K562 (cell line): ENCODE results near the gene KIF24. TPM values are rescaled to one million over a fixed set of nuclear protein-coding genes. Genes with fewer than 3 reads are reported as not detected.

Experiments used
- ATAC-seq: fragments of 200-7000 bp; cut with Tn5 transposase; 3 replicates; pipeline ENCODE4 v1.9.1; 2020; ENCODE audit warnings: moderate library complexity
- BruUV-seq: library from RNA; stranded (reverse); fragments of 400-500 nt; replicated peaks from 2 replicates; lab custom pipeline; 2021; lab: Mats Ljungman, UMichigan
- CTCF ChIA-PET: fragments of 300-600 bp; formaldehyde crosslinking; extraction: SDS; loops from one replicate; lab custom pipeline; 2021; ENCODE audit warnings: low intra/inter-chr PET ratio; lab: Yijun Ruan, JAX
- POLR2A ChIA-PET: fragments of 300-600, 350-650 bp; sonication (Branson Sonifier 250); formaldehyde crosslinking; extraction: SDS; loops from one replicate; lab custom pipeline; 2021; ENCODE audit warnings: antibody characterized with exemption, inconsistent platforms; lab: Yijun Ruan, JAX
- DNase-seq, 4 experiments: peaks; one replicate each; pipeline versions ENCODE4 v3.0.0 to v3.0.0-alpha.2; 2011 to 2018; ENCODE audit warnings: low spot score in 3 of 4, mixed read lengths in 3 of 4; ENCODE audit errors: extremely low read depth in 1 of 4
- FAIRE-seq: peaks from 2 replicates; lab custom pipeline; 2011; peaks lifted over from hg19 to GRCh38; lab: Jason Lieb, UNC
- H2AFZ ChIP-seq: 2 replicates; pipeline ENCODE4 v1.6.0; 2011; ENCODE audit warnings: low read depth, low read length, control low read depth, inconsistent platforms
- H3K27ac ChIP-seq: fragments of 200-600 bp; 3 replicates; pipeline ENCODE4 v1.8.0; 2011; ENCODE audit warnings: low read depth, mild to moderate bottlenecking, control low read depth, inconsistent platforms, low read length, moderate library complexity, mixed read lengths; ENCODE audit errors: extremely low read depth
- H3K27me3 ChIP-seq, 2 experiments: fragments of 300-600 bp in 1 of 2; 2 replicates in 1 of 2; 3 replicates in 1 of 2; pipeline versions ENCODE4 v1.6.0 to v1.8.0; 2011; ENCODE audit warnings: inconsistent platforms in 2 of 2, low read length in 2 of 2, mild to moderate bottlenecking in 1 of 2, mixed read lengths in 1 of 2, moderate library complexity in 1 of 2; ENCODE audit not compliant: control insufficient read depth in 2 of 2, insufficient read depth in 2 of 2
- H3K36me3 ChIP-seq: fragments of 300-600 bp; 3 replicates; pipeline ENCODE4 v1.8.0; 2011; ENCODE audit warnings: mild to moderate bottlenecking, low read length, inconsistent platforms; ENCODE audit not compliant: control insufficient read depth, insufficient read depth
- H3K4me1 ChIP-seq, 2 experiments: fragments of 200-600 bp in 1 of 2; replicated peaks in 1 of 2; 2 replicates in 1 of 2; 3 replicates in 1 of 2; pipeline versions ENCODE4 v1.5.1 to v1.8.0; 2011; ENCODE audit warnings: inconsistent platforms in 2 of 2, low read length in 2 of 2, mild to moderate bottlenecking in 1 of 2, mixed read lengths in 1 of 2, moderate library complexity in 1 of 2; ENCODE audit not compliant: control insufficient read depth in 2 of 2, insufficient read depth in 2 of 2
- H3K4me2 ChIP-seq: 2 replicates; pipeline ENCODE4 v1.6.1; 2011; ENCODE audit warnings: low read length, control low read depth, inconsistent platforms, mixed read lengths; ENCODE audit not compliant: insufficient read depth
- H3K4me3 ChIP-seq: fragments of 200-600 bp; sonication (generic), shearing (Covaris generic); 2 replicates; pipeline ENCODE4 v1.5.1; 2016; ENCODE audit warnings: control low read depth, inconsistent platforms
- H3K79me2 ChIP-seq: fragments of 200-600 bp; 3 replicates; pipeline ENCODE4 v1.8.0; 2011; ENCODE audit warnings: low read length, inconsistent platforms; ENCODE audit not compliant: control insufficient read depth, insufficient read depth
- H3K9ac ChIP-seq, 2 experiments: 2 replicates each; pipeline versions ENCODE4 v1.6.0 to v1.6.1; 2011; ENCODE audit warnings: low read depth in 2 of 2, low read length in 2 of 2, control low read depth in 1 of 2, inconsistent platforms in 1 of 2, mild to moderate bottlenecking in 1 of 2, mixed read lengths in 1 of 2; ENCODE audit not compliant: insufficient read depth in 1 of 2
- H3K9me1 ChIP-seq: one replicate; pipeline ENCODE4 v1.6.0; 2011; ENCODE audit warnings: inconsistent platforms, mild to moderate bottlenecking, low read length, moderate library complexity; ENCODE audit not compliant: control insufficient read depth, insufficient read depth
- H3K9me3 ChIP-seq: replicated peaks from 2 replicates; pipeline ENCODE4 v1.5.1; 2011; ENCODE audit warnings: low read depth, low read length, inconsistent platforms; ENCODE audit not compliant: control insufficient read depth, insufficient read depth
- H4K20me1 ChIP-seq: replicated peaks from 2 replicates; pipeline ENCODE4 v1.6.1; 2011; ENCODE audit warnings: low read length, inconsistent platforms, mixed read lengths; ENCODE audit not compliant: control insufficient read depth, insufficient read depth
- ARID3B ChIP-seq: fragments of 250-450 bp; sonication (Bioruptor Pico); IDR thresholded peaks from 2 replicates; pipeline ENCODE4 v1.4.0; 2020; ENCODE audit warnings: borderline replicate concordance
- EP400 ChIP-seq: fragments of 450-650 bp; IDR thresholded peaks from 2 replicates; pipeline ENCODE4 v1.6.1; 2017; ENCODE audit warnings: antibody characterized with exemption, mild to moderate bottlenecking, moderate library complexity
- GATA2 ChIP-seq: sonication (generic); formaldehyde crosslinking; IDR thresholded peaks from 2 replicates; pipeline ENCODE4 v1.4.0; 2020; ENCODE audit warnings: mild to moderate bottlenecking, missing genetic modification reagents
- HIVEP1 ChIP-seq: fragments of 250-450 bp; sonication (Bioruptor Pico); IDR thresholded peaks from 2 replicates; pipeline ENCODE4 v1.4.0; 2020; ENCODE audit warnings: mild to moderate bottlenecking
- HMG20B ChIP-seq: fragments of 250-450 bp; sonication (Bioruptor Pico); IDR thresholded peaks from 2 replicates; pipeline ENCODE4 v1.5.0; 2021; ENCODE audit warnings: mild to moderate bottlenecking
- NR2F6 ChIP-seq: fragments of 450-650 bp; formaldehyde crosslinking; IDR thresholded peaks from 2 replicates; pipeline ENCODE4 v1.4.0; 2020; ENCODE audit warnings: mild to moderate bottlenecking
- PPARD ChIP-seq: fragments of 250-450 bp; sonication (Bioruptor Pico); IDR thresholded peaks from 2 replicates; pipeline ENCODE4 v1.8.0; 2022; ENCODE audit warnings: inconsistent platforms, mild to moderate bottlenecking, moderate library complexity
- PRPF4 ChIP-seq: fragments of 200-400 bp; formaldehyde crosslinking; IDR thresholded peaks from one replicate; pipeline ENCODE4 v1.6.1; 2017; ENCODE audit warnings: low read length, low read depth, mild to moderate bottlenecking; ENCODE audit not compliant: insufficient read depth, poor library complexity, severe bottlenecking
- RBM22 ChIP-seq: fragments of 200-400 bp; formaldehyde crosslinking; IDR thresholded peaks from 2 replicates; pipeline ENCODE4 v1.6.1; 2018; ENCODE audit warnings: low read length, low read depth; ENCODE audit not compliant: poor library complexity, severe bottlenecking
- TAF7 ChIP-seq: fragments of 450-650 bp; IDR thresholded peaks from 2 replicates; pipeline ENCODE4 v1.6.1; 2016; ENCODE audit warnings: missing genetic modification characterization, missing compliant biosample characterization
- THRAP3 ChIP-seq: fragments of 450-650 bp; IDR thresholded peaks from 2 replicates; pipeline ENCODE4 v1.6.1; 2016; ENCODE audit warnings: mild to moderate bottlenecking, inconsistent platforms, borderline replicate concordance
- TSC22D4 ChIP-seq: fragments of 450-650 bp; IDR thresholded peaks from 2 replicates; pipeline ENCODE4 v1.6.1; 2016; ENCODE audit warnings: missing genetic modification characterization, missing biosample characterization, control low read depth
- USF1 ChIP-seq: sonication (generic); formaldehyde crosslinking; IDR thresholded peaks from 2 replicates; pipeline ENCODE4 v1.9.0; 2022; ENCODE audit warnings: mild to moderate bottlenecking, missing genetic modification reagents
- WGBS: fragments of 100-300 bp; shearing (Covaris generic); methylation state at CpG from one replicate; pipeline ENCODE4 v1.1.6; 2016; ENCODE audit warnings: low coverage, mixed read lengths; ENCODE audit not compliant: insufficient coverage; ENCODE audit errors: missing lambda C conversion rate; 5-methylcytosine and 5-hydroxymethylcytosine counted together
- in situ Hi-C: fragments of 300-500 bp; cut with MboI; formaldehyde crosslinking; loops from 4 replicates; pipeline ENCODE4 v1.15.0; 2018; ENCODE audit warnings: inconsistent platforms, mixed read lengths
- intact Hi-C: fragments of 100-400 bp; cut with micrococcal nuclease; formaldehyde crosslinking; loops from 2 replicates; pipeline ENCODE4 v1.14.2; 2022
- polyA plus RNA-seq, 8 experiments: library from polyadenylated mRNA; depleted of rRNA in 4 of 8; stranded (reverse) in 5 of 8; unstranded in 3 of 8; fragments of >200 nt; fragmentation: Nextera tagmentation in 2 of 8; fragmentation: Illumina TruSeq in 1 of 8; extraction: Ambion mirVana in 2 of 8; extraction: Trizol in 1 of 8; gene quantifications; 2 replicates each; pipeline versions ENCODE4 v1.2.1 to v1.2.3, GENCODE V29; 2011 to 2014; ENCODE audit warnings: inconsistent platforms in 1 of 8, missing spikeins in 1 of 8
- total RNA-seq, 7 experiments: library from RNA; depleted of rRNA in 6 of 7; stranded (reverse); fragments of >200 nt in 6 of 7; fragmentation: Illumina TruSeq in 2 of 7; extraction: Trizol in 2 of 7; gene quantifications; 2 replicates each; pipeline versions ENCODE4 v1.2.1 to v1.2.3, GENCODE V29; 2011 to 2021; ENCODE audit warnings: low replicate concordance in 1 of 7
- TF ChIP-seq, protein P1 (sequence below): fragments of 450-650 bp; formaldehyde crosslinking; IDR thresholded peaks from 2 replicates; pipeline ENCODE4 v1.4.0; 2020; ENCODE audit warnings: mild to moderate bottlenecking, moderate library complexity
- TF ChIP-seq, protein P2 (sequence below): fragments of 450-650 bp; IDR thresholded peaks from one replicate; pipeline ENCODE4 v1.6.1; 2018; ENCODE audit warnings: mild to moderate bottlenecking, moderate library complexity; ENCODE audit not compliant: partially characterized antibody

KIF24 gene
- total and polyA plus RNA-seq, 9 of the 15 experiments (the other 6 are each of a cell fraction or from before 2014, with no cell fraction given) = 0.63 to 5.8 (median 4.4) TPM

- TF ChIP-seq PPARD = 0 out of 2 replicates have a peak, but pooled peaks have one; percentile 39
- no peak for TF ChIP-seq THRAP3
- no peak for TF ChIP-seq HMG20B (CRISPR knock-in tag)
- no peak for TF ChIP-seq RBM22
Measured at GRCh38 chr9:34311499-34312185, 17.4 kb downstream of the KIF24 start (continued).

GRCh38 chr9:34310215-34310614, 18.9 kb downstream of the KIF24 start:
- Histone ChIP-seq H4K20me1 (no peaks in the 10 kb centered on the region), H3K79me2 (0 out of 3 replicates have a peak, but pooled peaks cover 2% of the 10 kb centered on the region), H3K36me3 (0 out of 3 replicates have a peak, but pooled peaks cover 4% of the 10 kb centered on the region), H3K4me1 (no peaks in the 10 kb centered on the region), H3K27me3 (no peaks in the 10 kb centered on the region), H3K9me3 (no peaks in the 10 kb centered on the region), H3K4me2 (no peak overlapping the region), H3K4me3 (no peak overlapping the region), H2AFZ (no peak overlapping the region), H3K9ac (no peak overlapping the region), H3K27ac (no peak overlapping the region), H3K9me1 (no peaks in the 10 kb centered on the region)
- ChIA-PET POLR2A (no interaction called here), CTCF (no interaction called here)
- in situ Hi-C loops = no loop called here
- WGBS = 100% methylated on average over 1 of the region's 1 CpG
- no peak for ATAC-seq
- FAIRE-seq = no peak
- intact Hi-C loops = no loop called here
- no TSS peak for BruUV-seq
- DNase-seq = no peak
- TF ChIP-seq PRPF4 (no peak), TSC22D4 (tag) (no peak), EP400 (no peak), ARID3B (no peak), TAF7 (tag) (no peak), NR2F6 (no peak), GATA2 (CRISPR knock-in tag) (no peak), USF1 (no peak), HIVEP1 (CRISPR knock-in tag) (no peak)
- TF ChIP-seq, protein P1, sequence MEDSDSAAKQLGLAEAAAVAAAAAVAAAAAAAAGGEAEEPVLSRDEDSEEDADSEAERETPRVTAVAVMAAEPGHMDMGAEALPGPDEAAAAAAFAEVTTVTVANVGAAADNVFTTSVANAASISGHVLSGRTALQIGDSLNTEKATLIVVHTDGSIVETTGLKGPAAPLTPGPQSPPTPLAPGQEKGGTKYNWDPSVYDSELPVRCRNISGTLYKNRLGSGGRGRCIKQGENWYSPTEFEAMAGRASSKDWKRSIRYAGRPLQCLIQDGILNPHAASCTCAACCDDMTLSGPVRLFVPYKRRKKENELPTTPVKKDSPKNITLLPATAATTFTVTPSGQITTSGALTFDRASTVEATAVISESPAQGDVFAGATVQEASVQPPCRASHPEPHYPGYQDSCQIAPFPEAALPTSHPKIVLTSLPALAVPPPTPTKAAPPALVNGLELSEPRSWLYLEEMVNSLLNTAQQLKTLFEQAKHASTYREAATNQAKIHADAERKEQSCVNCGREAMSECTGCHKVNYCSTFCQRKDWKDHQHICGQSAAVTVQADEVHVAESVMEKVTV = no peak
- TF ChIP-seq, protein P2, sequence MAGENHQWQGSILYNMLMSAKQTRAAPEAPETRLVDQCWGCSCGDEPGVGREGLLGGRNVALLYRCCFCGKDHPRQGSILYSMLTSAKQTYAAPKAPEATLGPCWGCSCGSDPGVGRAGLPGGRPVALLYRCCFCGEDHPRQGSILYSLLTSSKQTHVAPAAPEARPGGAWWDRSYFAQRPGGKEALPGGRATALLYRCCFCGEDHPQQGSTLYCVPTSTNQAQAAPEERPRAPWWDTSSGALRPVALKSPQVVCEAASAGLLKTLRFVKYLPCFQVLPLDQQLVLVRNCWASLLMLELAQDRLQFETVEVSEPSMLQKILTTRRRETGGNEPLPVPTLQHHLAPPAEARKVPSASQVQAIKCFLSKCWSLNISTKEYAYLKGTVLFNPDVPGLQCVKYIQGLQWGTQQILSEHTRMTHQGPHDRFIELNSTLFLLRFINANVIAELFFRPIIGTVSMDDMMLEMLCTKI = no peak
